Astrocyte (in vitro differentiated cells and primary cell): Measurements from ENCODE around the gene EFCAB6. TPM values are rescaled to one million over a fixed set of nuclear protein-coding genes. Genes with fewer than 3 reads are reported as not detected.

ENCODE experiments used
- DNase-seq: peaks from one replicate; pipeline ENCODE4 v3.0.0-alpha.2; 2010; ENCODE audit warnings: low read depth
- FAIRE-seq: peaks from 2 replicates; lab custom pipeline; 2011; peaks lifted over from hg19 to GRCh38; lab: Jason Lieb, UNC
- H2AFZ ChIP-seq: 2 replicates; pipeline ENCODE4 v1.6.0; 2012; ENCODE audit warnings: low read depth, low read length, inconsistent platforms
- H3K27ac ChIP-seq: 2 replicates; pipeline ENCODE4 v1.5.1; 2011; ENCODE audit warnings: low read depth, low read length, inconsistent platforms
- H3K27me3 ChIP-seq: 2 replicates; pipeline ENCODE4 v1.6.0; 2011; ENCODE audit warnings: low read length, inconsistent platforms; ENCODE audit not compliant: insufficient read depth
- H3K36me3 ChIP-seq: 2 replicates; pipeline ENCODE4 v1.5.1; 2011; ENCODE audit warnings: low read length, inconsistent platforms; ENCODE audit not compliant: insufficient read depth
- H3K4me1 ChIP-seq: 2 replicates; pipeline ENCODE4 v1.5.1; 2011; ENCODE audit warnings: low read length, inconsistent platforms; ENCODE audit not compliant: insufficient read depth
- H3K4me2 ChIP-seq: 2 replicates; pipeline ENCODE4 v1.6.0; 2012; ENCODE audit warnings: low read length, inconsistent platforms
- H3K4me3 ChIP-seq: 2 replicates; pipeline ENCODE4 v1.5.1; 2011; ENCODE audit warnings: low read depth, mild to moderate bottlenecking, low read length, inconsistent platforms; ENCODE audit not compliant: insufficient read depth
- H3K79me2 ChIP-seq: 2 replicates; pipeline ENCODE4 v1.6.0; 2012; ENCODE audit warnings: mild to moderate bottlenecking, low read length, inconsistent platforms; ENCODE audit not compliant: insufficient read depth
- H3K9ac ChIP-seq: 2 replicates; pipeline ENCODE4 v1.6.0; 2012; ENCODE audit warnings: mild to moderate bottlenecking, low read length, inconsistent platforms
- H3K9me3 ChIP-seq: 2 replicates; pipeline ENCODE4 v1.5.1; 2012; ENCODE audit warnings: low read depth, mild to moderate bottlenecking, low read length, inconsistent platforms; ENCODE audit not compliant: insufficient read depth
- H4K20me1 ChIP-seq: 2 replicates; pipeline ENCODE4 v1.6.0; 2012; ENCODE audit warnings: low read length, inconsistent platforms; ENCODE audit not compliant: insufficient read depth
- H3K27ac Mint-ChIP-seq: one replicate; pipeline ENCODE4 v1.8.0; 2021; ENCODE audit warnings: mild to moderate bottlenecking, mixed read lengths; ENCODE audit not compliant: unreplicated experiment
- H3K27me3 Mint-ChIP-seq: one replicate; pipeline ENCODE4 v1.8.0; 2021; ENCODE audit warnings: low read depth, mixed read lengths; ENCODE audit not compliant: unreplicated experiment
- H3K36me3 Mint-ChIP-seq: one replicate; pipeline ENCODE4 v1.8.0; 2021; ENCODE audit warnings: low read depth, mixed read lengths; ENCODE audit not compliant: unreplicated experiment
- H3K4me1 Mint-ChIP-seq: one replicate; pipeline ENCODE4 v1.8.0; 2021; ENCODE audit warnings: low read depth, mixed read lengths; ENCODE audit not compliant: unreplicated experiment
- H3K4me3 Mint-ChIP-seq: one replicate; pipeline ENCODE4 v1.8.0; 2021; ENCODE audit warnings: mild to moderate bottlenecking, moderate library complexity, mixed read lengths; ENCODE audit not compliant: unreplicated experiment
- H3K9me3 Mint-ChIP-seq: one replicate; pipeline ENCODE4 v1.8.0; 2021; ENCODE audit warnings: mild to moderate bottlenecking, mixed read lengths; ENCODE audit not compliant: unreplicated experiment
- CTCF ChIP-seq: IDR thresholded peaks from 2 replicates; pipeline ENCODE4 v1.5.1; 2011; ENCODE audit warnings: low read depth, mild to moderate bottlenecking, inconsistent platforms, low read length, moderate library complexity; ENCODE audit not compliant: insufficient read depth
- EZH2 ChIP-seq: IDR thresholded peaks from 2 replicates; pipeline ENCODE4 v1.6.1; 2012; ENCODE audit warnings: mild to moderate bottlenecking, low read length, inconsistent platforms; ENCODE audit not compliant: insufficient read depth
- total RNA-seq: library from RNA; stranded (reverse); gene quantifications from 2 replicates; pipeline ENCODE4 v1.2.1, GENCODE V29; 2021

Gene EFCAB6
- total RNA-seq, 1 donor from 2014 or later, result 1.2 TPM

- no peak for DNase-seq
- H3K4me1 Mint-ChIP-seq, result no peaks in the 10 kb centered on the region
- FAIRE-seq, result no peak
Observed at GRCh38 chr22:43488031-43488866, 323.9 kb downstream of the EFCAB6 start.

GRCh38 chr22:43487311-43488030 is 324.6 kb downstream of the EFCAB6 start:
- no peak overlapping the region for H3K9ac ChIP-seq
- H3K9me3 ChIP-seq, result no peaks in the 10 kb centered on the region
- H3K27ac ChIP-seq, result no peak overlapping the region
- H3K4me2 ChIP-seq, result no peak overlapping the region
- DNase-seq, result no peak
- no peaks in the 10 kb centered on the region for H4K20me1 ChIP-seq
- no peak overlapping the region for H3K4me3 Mint-ChIP-seq
- H3K4me1 ChIP-seq, result no peaks in the 10 kb centered on the region
- peaks cover 6% of the 10 kb centered on the region for H3K9me3 Mint-ChIP-seq
- H2AFZ ChIP-seq, result no peak overlapping the region
- H3K79me2 ChIP-seq, result no peaks in the 10 kb centered on the region
- no peaks in the 10 kb centered on the region for H3K36me3 ChIP-seq
- H3K27ac Mint-ChIP-seq, result no peak overlapping the region
- no peak overlapping the region for H3K4me3 ChIP-seq
- no peaks in the 10 kb centered on the region for H3K27me3 ChIP-seq
- no peak for TF ChIP-seq CTCF
- peaks cover 62% of the 10 kb centered on the region for H3K27me3 Mint-ChIP-seq
- H3K36me3 Mint-ChIP-seq, result no peaks in the 10 kb centered on the region
- no peaks in the 10 kb centered on the region for H3K4me1 Mint-ChIP-seq
- no peak for FAIRE-seq

More at GRCh38 chr22:43488031-43488866, 323.9 kb downstream of the EFCAB6 start:
- Histone ChIP-seq H3K79me2 (no peaks in the 10 kb centered on the region), H3K4me1 (no peaks in the 10 kb centered on the region), H3K27ac (no peak overlapping the region), H3K36me3 (no peaks in the 10 kb centered on the region), H4K20me1 (no peaks in the 10 kb centered on the region), H3K27me3 (no peaks in the 10 kb centered on the region), H3K9me3 (no peaks in the 10 kb centered on the region), H3K4me3 (no peak overlapping the region), H2AFZ (no peak overlapping the region), H3K9ac (no peak overlapping the region), H3K4me2 (no peak overlapping the region)
- no peak overlapping the region for H3K27ac Mint-ChIP-seq
- TF ChIP-seq EZH2 (no peak), CTCF (no peak)
- no peak overlapping the region for H3K4me3 Mint-ChIP-seq
- H3K9me3 Mint-ChIP-seq, result peaks cover 6% of the 10 kb centered on the region
- peaks cover 64% of the 10 kb centered on the region for H3K27me3 Mint-ChIP-seq
- no peaks in the 10 kb centered on the region for H3K36me3 Mint-ChIP-seq
